Measurements from ENCODE around the gene GLYAT. TPM values are rescaled to one million over a fixed set of nuclear protein-coding genes. Genes with fewer than 3 reads are reported as not detected.

The GLYAT gene
- total RNA-seq, 1 experiment from 2014 or later, result not detected

- H3K27me3 ChIP-seq (ENCODE audit: insufficient read depth, low read length), result no peaks in the 10 kb centered on the region
- H3K4me2 ChIP-seq (ENCODE audit: low read length), result no peak overlapping the region
- no peak overlapping the region for H3K4me3 ChIP-seq (replicated peaks in 1 of 2; ENCODE audit: low read depth in 1 of 2, low read length in 2 of 2)
- ChIA-PET CTCF (no interaction called here), POLR2A (no interaction called here), RAD21 (ENCODE audit: low non-redundant PET in 1 of 2, low total read pairs in 2 of 2, uncharacterized antibody in 2 of 2, unreplicated experiment in 2 of 2) (no interaction called here)
- H3K79me2 ChIP-seq (ENCODE audit: insufficient read depth, low read length), result no peaks in the 10 kb centered on the region
- no peaks in the 10 kb centered on the region; a peak in 1 of 4 replicates for H3K4me1 ChIP-seq (ENCODE audit: control insufficient read depth in 1 of 2, insufficient read depth in 2 of 2, low read length in 2 of 2)
- DNase-seq (ENCODE audit: low read depth, low spot score), result no peak
- BruUV-seq (replicated peaks), result no TSS peak
- H3K9me3 ChIP-seq (ENCODE audit: control insufficient read depth in 1 of 2, insufficient read depth in 1 of 2, low read depth in 1 of 2, low read length in 2 of 2), result no peaks in the 10 kb centered on the region
- H4K20me1 ChIP-seq (ENCODE audit: insufficient read depth), result no peaks in the 10 kb centered on the region
- no peak for ATAC-seq
- no peak overlapping the region for H2AFZ ChIP-seq (ENCODE audit: low read depth, low read length, poor library complexity, severe bottlenecking)
- no peaks in the 10 kb centered on the region for H3K36me3 ChIP-seq (ENCODE audit: control insufficient read depth in 1 of 2, insufficient read depth in 2 of 2, low read length in 2 of 2)
- TF ChIP-seq FOSL1 (IDR thresholded peaks at IDR 0.05; ENCODE audit: low read depth), result no peak
- TF ChIP-seq TCF7L2 (IDR thresholded peaks at IDR 0.05; ENCODE audit: borderline replicate concordance, extremely low read depth, insufficient read depth, insufficient read length), result no peak
- no peak for TF ChIP-seq CEBPB (IDR thresholded peaks at IDR 0.05; ENCODE audit: low read depth)
- TF ChIP-seq ZNF274 (IDR thresholded peaks at IDR 0.05; ENCODE audit: low read depth, low read length), result no peak
- no peak for TF ChIP-seq ATF3 (IDR thresholded peaks at IDR 0.05)
- TF ChIP-seq CBX3 (IDR thresholded peaks at IDR 0.05; ENCODE audit: low read depth), result no peak
- no peak for TF ChIP-seq ZFX (IDR thresholded peaks at IDR 0.05)
- TF ChIP-seq POLR2A (IDR thresholded peaks at IDR 0.05; ENCODE audit: borderline replicate concordance, extremely low read depth, insufficient read depth, insufficient read length), result no peak
- TF ChIP-seq MAX (IDR thresholded peaks at IDR 0.05), result no peak
- no peak for TF ChIP-seq SP1 (IDR thresholded peaks at IDR 0.05; ENCODE audit: low read depth)
- TF ChIP-seq SIN3A (IDR thresholded peaks at IDR 0.05; ENCODE audit: low read depth), result no peak
- no peak for TF ChIP-seq JUND (IDR thresholded peaks at IDR 0.05)
- TF ChIP-seq RAD21 (IDR thresholded peaks at IDR 0.05; ENCODE audit: low read depth), result no peak
- TF ChIP-seq, protein P1, sequence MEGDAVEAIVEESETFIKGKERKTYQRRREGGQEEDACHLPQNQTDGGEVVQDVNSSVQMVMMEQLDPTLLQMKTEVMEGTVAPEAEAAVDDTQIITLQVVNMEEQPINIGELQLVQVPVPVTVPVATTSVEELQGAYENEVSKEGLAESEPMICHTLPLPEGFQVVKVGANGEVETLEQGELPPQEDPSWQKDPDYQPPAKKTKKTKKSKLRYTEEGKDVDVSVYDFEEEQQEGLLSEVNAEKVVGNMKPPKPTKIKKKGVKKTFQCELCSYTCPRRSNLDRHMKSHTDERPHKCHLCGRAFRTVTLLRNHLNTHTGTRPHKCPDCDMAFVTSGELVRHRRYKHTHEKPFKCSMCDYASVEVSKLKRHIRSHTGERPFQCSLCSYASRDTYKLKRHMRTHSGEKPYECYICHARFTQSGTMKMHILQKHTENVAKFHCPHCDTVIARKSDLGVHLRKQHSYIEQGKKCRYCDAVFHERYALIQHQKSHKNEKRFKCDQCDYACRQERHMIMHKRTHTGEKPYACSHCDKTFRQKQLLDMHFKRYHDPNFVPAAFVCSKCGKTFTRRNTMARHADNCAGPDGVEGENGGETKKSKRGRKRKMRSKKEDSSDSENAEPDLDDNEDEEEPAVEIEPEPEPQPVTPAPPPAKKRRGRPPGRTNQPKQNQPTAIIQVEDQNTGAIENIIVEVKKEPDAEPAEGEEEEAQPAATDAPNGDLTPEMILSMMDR (IDR thresholded peaks at IDR 0.05 in 2 of 3, conservative IDR thresholded peaks at IDR 0.05 in 1 of 3; ENCODE audit: borderline replicate concordance in 1 of 3, insufficient read depth in 1 of 3, low read depth in 2 of 3, low read length in 2 of 3), result no peak
- TF ChIP-seq EZH2phosphoT487 (IDR thresholded peaks at IDR 0.05; ENCODE audit: borderline replicate concordance), result no peak
- TF ChIP-seq, protein P2, sequence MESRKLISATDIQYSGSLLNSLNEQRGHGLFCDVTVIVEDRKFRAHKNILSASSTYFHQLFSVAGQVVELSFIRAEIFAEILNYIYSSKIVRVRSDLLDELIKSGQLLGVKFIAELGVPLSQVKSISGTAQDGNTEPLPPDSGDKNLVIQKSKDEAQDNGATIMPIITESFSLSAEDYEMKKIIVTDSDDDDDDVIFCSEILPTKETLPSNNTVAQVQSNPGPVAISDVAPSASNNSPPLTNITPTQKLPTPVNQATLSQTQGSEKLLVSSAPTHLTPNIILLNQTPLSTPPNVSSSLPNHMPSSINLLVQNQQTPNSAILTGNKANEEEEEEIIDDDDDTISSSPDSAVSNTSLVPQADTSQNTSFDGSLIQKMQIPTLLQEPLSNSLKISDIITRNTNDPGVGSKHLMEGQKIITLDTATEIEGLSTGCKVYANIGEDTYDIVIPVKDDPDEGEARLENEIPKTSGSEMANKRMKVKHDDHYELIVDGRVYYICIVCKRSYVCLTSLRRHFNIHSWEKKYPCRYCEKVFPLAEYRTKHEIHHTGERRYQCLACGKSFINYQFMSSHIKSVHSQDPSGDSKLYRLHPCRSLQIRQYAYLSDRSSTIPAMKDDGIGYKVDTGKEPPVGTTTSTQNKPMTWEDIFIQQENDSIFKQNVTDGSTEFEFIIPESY (IDR thresholded peaks at IDR 0.05; ENCODE audit: extremely low read depth, insufficient replicate concordance, low read length), result no peak
- no peak overlapping the region for H3K27ac ChIP-seq (ENCODE audit: low read depth, low read length)
- intact Hi-C loops (cut with micrococcal nuclease), result no loop called here
- no peaks in the 10 kb centered on the region for H3K9me2 ChIP-seq (ENCODE audit: insufficient read depth)
- no peak overlapping the region for H3K9ac ChIP-seq (ENCODE audit: low read length)
Observed at GRCh38 chr11:58693026-58693425, 38.7 kb downstream of the GLYAT start.

All from HCT116 (cell line).